ENCODE results near the gene RNF11.
A peak's percentile ranks its signal among the peaks of the same experiment; 100 is the strongest.
"Not testable (repeated sequence)": the region's sequence is repeated elsewhere in the genome, so short reads cannot be mapped to it uniquely, and the experiment has no call there.

RNF11 gene, protein sequence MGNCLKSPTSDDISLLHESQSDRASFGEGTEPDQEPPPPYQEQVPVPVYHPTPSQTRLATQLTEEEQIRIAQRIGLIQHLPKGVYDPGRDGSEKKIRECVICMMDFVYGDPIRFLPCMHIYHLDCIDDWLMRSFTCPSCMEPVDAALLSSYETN

GRCh38 chr1:51235673-51236530 lies at the start of gene RNF11:
TSS of gene RNF11 (plus strand) at chr1:51236273. CDS start at chr1:51236757, 484 bp downstream.
- peak; percentile 88 to 91 for DNase-seq

GRCh38 chr1:51188230-51188629 lies 47.8 kb upstream of the RNF11 start:
- no peak for DNase-seq

GRCh38 chr1:51189421-51190073 lies 46.5 kb upstream of the RNF11 start:
- DNase-seq, result peak in 1 of 2 experiments; percentile 32

GRCh38 chr1:51190961-51191360 lies 45.1 kb upstream of the RNF11 start:
- no peak for DNase-seq

DNA sequence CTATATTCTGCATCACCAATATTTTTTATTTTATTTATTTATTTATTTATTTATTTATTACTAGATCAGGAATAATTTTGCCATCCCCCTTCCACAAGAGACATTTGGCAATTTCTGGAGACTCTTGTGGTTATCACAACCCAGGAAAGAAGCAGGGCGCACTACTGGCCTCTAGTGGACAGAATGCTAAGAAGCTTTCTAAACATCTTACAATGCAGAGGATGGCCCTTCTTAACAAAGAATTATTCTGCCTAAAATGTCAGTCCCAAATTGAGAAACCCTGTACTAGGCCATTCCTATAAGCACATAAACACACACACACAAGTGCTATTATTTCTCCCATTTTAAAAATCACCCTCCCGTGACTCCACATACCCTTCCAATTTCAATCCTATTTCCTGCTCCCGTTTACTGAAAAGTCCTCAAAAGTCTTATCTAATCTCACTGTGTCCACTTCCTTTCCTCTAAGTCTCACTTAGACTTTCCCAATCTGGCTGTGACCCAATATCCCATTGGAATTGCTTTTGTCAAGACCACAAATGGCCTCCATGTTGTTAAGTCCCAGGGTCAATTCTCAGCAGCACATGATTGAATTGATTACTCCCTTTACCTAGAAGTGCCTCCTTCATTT lies 43.7 kb upstream of the RNF11 start:
- peak; percentile 69 to 74 for DNase-seq

DNA sequence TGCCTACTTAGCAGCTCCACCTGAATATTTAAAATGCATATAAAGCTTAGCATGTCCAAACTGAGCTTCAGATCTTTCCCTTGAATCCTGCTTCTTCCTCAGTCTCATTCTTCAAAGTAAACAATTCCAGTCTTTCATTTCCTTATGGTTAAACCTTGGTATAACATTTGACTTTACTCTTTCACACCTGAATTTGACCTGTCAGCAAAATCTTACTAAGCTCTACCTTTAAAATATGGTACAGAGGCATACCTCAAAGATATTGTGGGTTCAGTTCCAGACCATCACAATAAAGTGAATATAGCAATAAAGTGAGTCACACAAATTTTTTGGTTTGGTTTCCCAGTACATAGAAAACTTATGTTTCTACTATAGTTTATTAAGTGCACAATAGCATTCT lies 42.5 kb upstream of the RNF11 start:
- no peak for DNase-seq

GRCh38 chr1:51203121-51203873 lies 32.8 kb upstream of the RNF11 start:
- DNase-seq, result no peak

- no peak for DNase-seq
Observed at GRCh38 chr1:51203874-51204245, 32.2 kb upstream of the RNF11 start.

DNA sequence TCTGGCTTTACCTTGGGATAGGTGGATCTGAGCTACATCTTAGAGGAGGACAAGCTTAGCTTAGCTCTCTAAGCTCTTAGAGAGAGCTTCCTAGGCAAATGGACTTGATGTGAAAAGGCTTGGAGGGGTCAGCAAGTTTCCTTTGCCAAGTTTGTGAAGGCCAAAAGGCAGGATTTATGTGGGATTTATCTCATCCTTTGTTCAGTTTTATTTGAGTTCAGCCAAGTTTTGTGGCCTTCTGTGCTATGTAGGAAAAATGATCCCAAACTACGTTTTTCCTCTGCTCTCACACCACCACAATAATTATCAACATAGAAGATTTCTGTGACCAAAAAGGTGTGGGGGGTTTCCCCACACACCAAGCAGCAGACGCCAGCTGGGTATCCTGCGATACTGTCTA lies 26.0 kb upstream of the RNF11 start:
- DNase-seq, result no peak

GRCh38 chr1:51210676-51211075 lies 25.4 kb upstream of the RNF11 start:
- DNase-seq, result no peak

DNA sequence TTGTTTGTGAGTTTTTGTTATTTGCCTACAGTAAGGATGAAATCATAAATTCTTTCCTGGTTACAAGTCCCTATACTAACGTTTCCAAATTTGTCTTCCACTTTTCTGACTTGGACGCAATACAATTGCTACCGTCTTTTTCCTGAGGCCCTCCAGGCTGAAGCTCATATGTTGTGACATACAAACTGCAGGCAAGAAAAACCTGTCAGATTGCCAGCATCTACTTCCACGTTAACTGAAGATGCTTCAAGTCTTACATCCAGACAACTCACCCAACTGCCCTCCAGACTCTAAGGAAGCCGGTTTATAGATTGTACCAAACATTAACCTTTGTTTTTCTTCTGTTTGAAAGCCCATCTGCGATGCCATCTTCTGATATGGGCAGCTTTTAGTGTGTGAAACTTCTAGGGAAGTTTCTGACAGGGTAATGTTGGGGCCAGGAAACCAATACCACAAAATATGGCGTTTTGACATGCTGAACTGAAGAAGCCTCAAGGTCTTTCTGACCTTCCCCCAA lies 21.4 kb upstream of the RNF11 start:
- peak in 1 of 2 experiments; percentile 8 for DNase-seq

DNA sequence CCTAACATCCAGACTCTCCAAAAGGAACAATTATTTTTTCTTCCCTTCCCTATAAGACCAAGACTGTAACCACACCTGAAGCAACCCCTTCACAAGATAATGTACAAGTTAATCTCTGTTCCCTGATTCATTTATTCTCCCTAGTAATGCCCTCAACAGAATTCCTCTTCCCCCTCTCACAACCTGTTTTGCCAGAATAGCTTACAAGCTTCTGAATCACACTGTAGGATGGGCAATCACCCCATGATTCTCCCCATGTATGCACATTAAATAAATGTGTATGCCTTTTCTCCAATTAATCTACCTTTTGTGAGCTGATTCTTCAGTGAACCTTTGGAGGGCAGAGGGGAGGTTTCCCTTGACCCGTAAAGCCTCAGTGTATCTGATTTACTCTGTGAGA lies 20.9 kb upstream of the RNF11 start:
- DNase-seq, result no peak

- no peak for DNase-seq
Observed at GRCh38 chr1:51216631-51217030, 19.4 kb upstream of the RNF11 start.

DNA sequence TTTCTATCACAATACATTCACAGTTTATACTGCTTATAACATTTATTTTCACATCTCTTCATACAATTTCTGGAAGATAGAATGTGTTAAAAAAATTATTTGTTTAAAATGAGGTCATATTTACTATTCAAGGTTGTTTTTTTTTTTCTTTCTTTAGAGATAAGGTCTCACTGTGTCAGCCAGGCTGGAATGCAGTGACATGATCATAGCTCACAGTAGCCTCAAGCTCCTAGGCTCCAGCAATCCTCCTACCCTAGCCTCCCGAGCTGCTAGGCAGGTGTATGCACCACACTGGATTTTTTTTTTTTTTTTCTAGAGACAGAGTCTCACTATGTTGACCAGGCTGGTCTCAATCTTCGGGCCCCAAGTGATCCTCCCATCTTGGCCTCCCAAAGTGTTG lies 19.0 kb upstream of the RNF11 start:
- no peak for DNase-seq

- DNase-seq, result no peak
Observed at GRCh38 chr1:51218570-51218969, 17.5 kb upstream of the RNF11 start.

DNA sequence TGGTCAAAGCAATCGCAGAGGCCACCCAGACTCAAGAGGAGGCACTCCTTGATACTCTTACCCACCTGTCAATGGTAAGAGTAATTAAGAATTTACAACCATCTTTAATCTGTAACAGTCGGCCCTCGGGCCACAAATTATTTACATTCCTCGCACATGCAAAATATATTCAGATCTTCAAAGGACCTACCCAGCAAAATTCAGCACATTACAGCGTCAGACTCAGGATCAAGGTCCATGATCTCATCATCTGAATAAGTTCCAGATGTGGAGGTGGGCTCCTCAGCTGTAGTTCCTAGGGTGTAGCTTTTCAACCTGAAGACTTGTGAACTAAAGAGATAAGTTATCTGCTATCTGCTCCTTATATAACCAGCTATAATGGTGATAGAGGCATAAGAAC lies 17.1 kb upstream of the RNF11 start:
- DNase-seq, result no peak

DNA sequence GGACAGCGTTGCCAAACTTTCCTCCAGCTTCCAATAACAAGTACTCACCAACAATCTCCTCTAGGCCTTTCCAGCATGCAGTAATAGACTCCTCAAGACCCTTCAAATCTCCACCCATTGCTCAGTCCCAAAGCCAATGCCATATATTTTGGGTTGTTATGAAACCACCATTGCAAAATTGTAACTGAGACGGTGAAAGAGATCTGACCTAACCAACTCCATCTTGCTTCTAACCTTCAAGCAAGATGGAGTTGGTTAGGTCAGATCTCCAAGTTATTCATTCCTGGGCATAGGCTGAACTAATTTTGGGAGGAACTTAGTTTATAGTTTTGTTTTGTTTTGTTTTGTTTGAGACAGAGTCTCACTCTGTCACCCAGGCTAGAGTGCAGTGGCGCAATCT lies 14.5 kb upstream of the RNF11 start:
- DNase-seq, result not testable (repeated sequence)

DNA sequence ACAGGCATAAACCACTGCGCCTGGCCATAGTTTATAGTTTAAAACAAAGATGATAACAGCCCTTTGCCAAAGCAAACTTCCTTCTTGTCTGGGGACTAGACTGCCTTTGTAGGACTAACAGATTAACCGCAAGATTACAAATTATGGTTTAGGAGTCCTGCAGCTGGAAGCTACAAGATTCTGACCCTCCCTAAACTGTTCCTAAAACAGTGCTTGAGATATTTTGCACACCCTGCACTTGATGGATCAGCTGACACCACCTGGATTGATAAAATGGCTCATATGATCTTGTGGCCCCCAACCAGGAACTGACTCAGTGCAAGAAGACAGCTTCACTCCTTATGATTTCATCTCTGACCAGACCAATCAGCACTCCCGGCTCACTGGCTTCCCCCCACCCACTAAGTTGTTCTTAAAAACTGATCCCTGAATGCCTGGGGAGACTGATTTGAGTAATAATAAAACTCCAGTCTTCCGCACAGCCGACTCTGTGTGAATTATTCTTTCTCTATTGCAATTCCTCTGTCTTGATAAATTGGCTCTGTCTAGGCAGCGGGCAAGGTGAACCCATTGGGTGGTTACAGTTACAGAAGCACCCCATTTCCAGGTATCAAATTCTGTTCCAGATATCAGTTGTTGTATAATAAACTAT lies 13.8 kb upstream of the RNF11 start:
- DNase-seq, result no peak

- DNase-seq, result no peak
Observed at GRCh38 chr1:51222809-51223208, 13.3 kb upstream of the RNF11 start.

- DNase-seq, result no peak
Observed at GRCh38 chr1:51224255-51224654, 11.8 kb upstream of the RNF11 start.

DNA sequence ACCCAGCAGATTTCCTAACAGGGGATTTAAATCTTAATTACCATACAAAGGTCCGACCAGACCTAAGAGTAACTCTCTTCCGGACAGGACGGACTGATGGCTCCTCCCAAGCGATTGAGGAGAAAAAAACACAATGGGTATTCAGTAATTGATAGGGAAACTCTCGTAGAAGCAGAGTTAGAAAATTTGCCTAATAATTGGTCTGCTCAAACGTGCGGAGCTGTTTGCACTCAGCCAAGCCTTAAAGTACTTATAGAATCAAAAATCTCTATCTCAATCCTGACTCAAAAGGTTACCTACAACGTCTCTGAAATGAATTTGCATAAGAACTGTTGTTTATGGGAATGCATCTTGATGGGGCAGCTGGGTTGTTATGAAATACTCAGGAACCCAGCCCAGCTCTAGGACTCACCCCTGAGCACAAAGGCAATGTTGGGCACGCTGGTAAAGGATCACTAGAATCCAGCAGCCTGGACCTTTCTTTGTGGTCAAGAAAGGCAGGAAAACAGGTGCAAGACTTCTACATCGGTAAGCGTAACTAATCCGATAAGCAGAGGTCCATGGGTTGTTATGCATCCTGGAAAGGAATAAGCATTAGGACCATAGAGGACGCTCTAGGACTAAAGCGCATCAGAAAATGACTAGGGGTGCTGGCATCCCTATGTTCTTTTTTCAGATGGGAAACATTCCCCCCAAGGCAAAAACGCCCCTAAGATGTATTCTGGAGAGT lies 8.7 kb upstream of the RNF11 start:
- DNase-seq, result not testable (repeated sequence)

Measured in activated CD4-positive, alpha-beta T cell treated with anti-CD3 and anti-CD28 coated beads, Interleukin-2, amount 50 U/mL, for 48 hours (primary cell).